HepG2 (cell line): ENCODE data around the gene SYVN1. TPM values are rescaled to one million over a fixed set of nuclear protein-coding genes. Genes with fewer than 3 reads are reported as not detected.
A peak's percentile ranks its signal among the peaks of the same experiment; 100 is the strongest.

Experiments
- ATF7 ChIP-seq, 2 experiments: fragments of 450-650 bp in 1 of 2; sonication (generic) in 1 of 2; formaldehyde crosslinking in 1 of 2; IDR thresholded peaks; 2 replicates each; pipeline versions ENCODE4 v1.4.0 to v1.6.1; 2016 to 2020; ENCODE audit warnings: antibody characterized with exemption in 1 of 2, mild to moderate bottlenecking in 1 of 2, missing genetic modification reagents in 1 of 2
- BHLHE40 ChIP-seq: IDR thresholded peaks from 2 replicates; pipeline ENCODE4 v1.6.1; 2011; ENCODE audit warnings: low read length, improper control_type of control experiment
- DR1 ChIP-seq: sonication (generic); formaldehyde crosslinking; IDR thresholded peaks from 2 replicates; pipeline ENCODE4 v1.8.0; 2021; ENCODE audit warnings: mild to moderate bottlenecking, missing genetic modification reagents, inconsistent platforms
- GZF1 ChIP-seq: sonication (generic); formaldehyde crosslinking; IDR thresholded peaks from 2 replicates; pipeline ENCODE4 v1.5.1; 2020; ENCODE audit warnings: mild to moderate bottlenecking, missing genetic modification reagents
- KAT7 ChIP-seq: IDR thresholded peaks from 2 replicates; pipeline ENCODE4 v1.6.1; 2018; ENCODE audit warnings: borderline replicate concordance, missing compliant biosample characterization
- NR2F2 ChIP-seq: IDR thresholded peaks from 2 replicates; pipeline ENCODE4 v1.6.1; 2012; ENCODE audit warnings: low read depth, inconsistent platforms, borderline replicate concordance
- NR3C1 ChIP-seq: sonication (generic); formaldehyde crosslinking; IDR thresholded peaks from 2 replicates; pipeline ENCODE4 v1.4.0; 2020; ENCODE audit warnings: missing genetic modification reagents
- XBP1 ChIP-seq: sonication (generic); formaldehyde crosslinking; IDR thresholded peaks from 2 replicates; pipeline ENCODE4 v1.5.0; 2020; ENCODE audit warnings: missing genetic modification reagents
- YEATS4 ChIP-seq: sonication (generic); formaldehyde crosslinking; IDR thresholded peaks from 2 replicates; pipeline ENCODE4 v1.4.0; 2020; ENCODE audit warnings: missing genetic modification reagents, borderline replicate concordance
- ZNF12 ChIP-seq: sonication (generic); formaldehyde crosslinking; IDR thresholded peaks from 2 replicates; pipeline ENCODE4 v1.5.0; 2020; ENCODE audit warnings: missing genetic modification reagents
- ZNF547 ChIP-seq: sonication (generic); formaldehyde crosslinking; IDR thresholded peaks from 2 replicates; pipeline ENCODE4 v1.5.1; 2020; ENCODE audit warnings: mild to moderate bottlenecking, missing genetic modification reagents
- ZNF557 ChIP-seq: sonication (generic); formaldehyde crosslinking; IDR thresholded peaks from 2 replicates; pipeline ENCODE4 v1.4.0; 2020; ENCODE audit warnings: missing genetic modification reagents
- ZNF558 ChIP-seq: sonication (generic); formaldehyde crosslinking; IDR thresholded peaks from 2 replicates; pipeline ENCODE4 v1.9.0; 2022; ENCODE audit warnings: mild to moderate bottlenecking, missing genetic modification reagents, borderline replicate concordance
- ZNF564 ChIP-seq: sonication (generic); formaldehyde crosslinking; IDR thresholded peaks from 2 replicates; pipeline ENCODE4 v1.8.1; 2023; ENCODE audit warnings: mild to moderate bottlenecking, missing genetic modification reagents
- ZNF703 ChIP-seq: sonication (generic); formaldehyde crosslinking; IDR thresholded peaks from 2 replicates; pipeline ENCODE4 v1.5.1; 2020; ENCODE audit warnings: missing genetic modification reagents, mild to moderate bottlenecking, moderate library complexity, borderline replicate concordance
- polyA plus RNA-seq, 8 experiments: library from polyadenylated mRNA; depleted of rRNA in 3 of 8; stranded (reverse) in 7 of 8; unstranded in 1 of 8; fragments of >200 nt; fragmentation: Illumina TruSeq in 4 of 8; extraction: Trizol in 4 of 8; gene quantifications; 2 replicates each; pipeline versions ENCODE4 v1.2.1 to v1.2.3, GENCODE V29; 2011 to 2016; ENCODE audit warnings: low read depth in 4 of 8, missing spikeins in 1 of 8, mixed read lengths in 1 of 8; ENCODE audit not compliant: insufficient read depth in 1 of 8
- total RNA-seq, 5 experiments: library from RNA; depleted of rRNA; stranded (reverse); fragments of >200 nt; fragmentation: Illumina TruSeq; extraction: Trizol; gene quantifications; 2 replicates each; pipeline ENCODE4 v1.2.3, GENCODE V29; 2016; ENCODE audit warnings: low read depth in 1 of 5
- TF ChIP-seq, protein P1 (sequence below): sonication (generic); formaldehyde crosslinking; IDR thresholded peaks from 2 replicates; pipeline ENCODE4 v1.4.0; 2020; ENCODE audit warnings: missing genetic modification reagents
- TF ChIP-seq, protein P2 (sequence below): sonication (generic); formaldehyde crosslinking; IDR thresholded peaks from 2 replicates; pipeline ENCODE4 v1.5.0; 2020; ENCODE audit warnings: missing genetic modification reagents
- TF ChIP-seq, protein P3 (sequence below): sonication (generic); formaldehyde crosslinking; IDR thresholded peaks from 2 replicates; pipeline ENCODE4 v1.5.0; 2020; ENCODE audit warnings: missing genetic modification reagents
- TF ChIP-seq, protein P4 (sequence below): sonication (generic); formaldehyde crosslinking; IDR thresholded peaks from 2 replicates; pipeline ENCODE4 v1.4.0; 2020; ENCODE audit warnings: missing genetic modification reagents, low read depth, mild to moderate bottlenecking, borderline replicate concordance
- TF ChIP-seq, protein P5 (sequence below): sonication (generic); formaldehyde crosslinking; conservative IDR thresholded peaks from 2 replicates; pipeline ENCODE4 v1.5.0; 2020; ENCODE audit warnings: missing genetic modification reagents
- TF ChIP-seq, protein P6 (sequence below): sonication (generic); formaldehyde crosslinking; IDR thresholded peaks from 2 replicates; pipeline ENCODE4 v1.4.0; 2020; ENCODE audit warnings: missing genetic modification reagents

The SYVN1 gene
- total and polyA plus RNA-seq, 2 of the 13 experiments (the other 11 are each of a cell fraction or from before 2014, with no cell fraction given), result 10.3 to 22.5 TPM

DNA sequence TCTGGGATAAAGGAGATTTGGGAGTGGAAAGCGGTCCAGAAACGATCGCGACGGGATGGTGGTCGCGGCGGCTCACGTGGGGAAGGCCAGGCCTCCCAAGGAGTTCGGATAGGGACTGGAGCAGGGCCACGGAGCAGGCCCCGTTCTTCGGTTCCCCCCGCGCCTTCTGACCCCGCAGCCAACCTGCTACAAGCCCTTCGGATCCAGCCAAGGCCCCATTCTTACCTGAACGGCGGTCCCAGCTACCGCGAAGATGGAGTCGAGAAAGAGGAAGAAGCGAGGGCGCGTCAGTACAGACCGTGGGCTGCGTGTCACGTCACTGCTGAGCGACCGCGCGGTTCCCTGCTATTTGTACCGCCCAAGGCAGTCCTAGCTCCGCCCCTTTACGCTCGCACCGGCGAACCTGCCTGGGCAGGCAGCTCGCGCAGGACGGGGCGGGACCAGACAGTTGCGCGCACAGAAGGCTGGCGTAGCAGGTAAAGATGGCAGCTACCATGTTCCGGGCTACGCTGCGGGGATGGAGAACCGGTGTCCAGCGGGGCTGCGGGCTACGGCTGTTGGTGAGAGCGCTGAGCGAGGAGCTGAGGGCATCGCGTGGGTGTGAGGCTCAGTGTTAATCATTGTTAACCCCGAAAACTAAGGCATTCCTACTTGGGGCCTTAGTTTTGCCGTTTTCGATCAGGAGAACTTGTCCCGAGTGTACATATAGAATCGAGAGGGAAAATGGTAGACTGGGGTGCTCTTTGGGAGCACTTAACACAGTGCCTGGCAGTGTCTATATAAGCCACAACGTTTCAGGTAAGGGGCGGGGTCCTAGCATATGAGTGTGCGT lies 12.2 kb downstream of the SYVN1 start, which contains the start of the genes FAU and MRPL49 (continued):
- TF ChIP-seq, protein P1, sequence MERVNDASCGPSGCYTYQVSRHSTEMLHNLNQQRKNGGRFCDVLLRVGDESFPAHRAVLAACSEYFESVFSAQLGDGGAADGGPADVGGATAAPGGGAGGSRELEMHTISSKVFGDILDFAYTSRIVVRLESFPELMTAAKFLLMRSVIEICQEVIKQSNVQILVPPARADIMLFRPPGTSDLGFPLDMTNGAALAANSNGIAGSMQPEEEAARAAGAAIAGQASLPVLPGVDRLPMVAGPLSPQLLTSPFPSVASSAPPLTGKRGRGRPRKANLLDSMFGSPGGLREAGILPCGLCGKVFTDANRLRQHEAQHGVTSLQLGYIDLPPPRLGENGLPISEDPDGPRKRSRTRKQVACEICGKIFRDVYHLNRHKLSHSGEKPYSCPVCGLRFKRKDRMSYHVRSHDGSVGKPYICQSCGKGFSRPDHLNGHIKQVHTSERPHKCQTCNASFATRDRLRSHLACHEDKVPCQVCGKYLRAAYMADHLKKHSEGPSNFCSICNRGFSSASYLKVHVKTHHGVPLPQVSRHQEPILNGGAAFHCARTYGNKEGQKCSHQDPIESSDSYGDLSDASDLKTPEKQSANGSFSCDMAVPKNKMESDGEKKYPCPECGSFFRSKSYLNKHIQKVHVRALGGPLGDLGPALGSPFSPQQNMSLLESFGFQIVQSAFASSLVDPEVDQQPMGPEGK (CRISPR knock-in tag), result peak; percentile 42; the same call in 1 of the 2 replicates
- TF ChIP-seq NR2F2 (no peak), BHLHE40 (peak; percentile 13; the same call in 1 of the 2 replicates), ZNF547 (CRISPR knock-in tag) (peak; percentile 54; the same call in 1 of the 2 replicates), ZNF703 (no peak), ZNF12 (CRISPR knock-in tag) (0 out of 2 replicates have a peak, but pooled peaks have one; percentile 23), GZF1 (CRISPR knock-in tag) (peak; percentile 75), ZNF557 (CRISPR knock-in tag) (no peak), ZNF564 (CRISPR knock-in tag) (0 out of 2 replicates have a peak, but pooled peaks have one; percentile 41), YEATS4 (CRISPR knock-in tag) (peak; percentile 70; the same call in 1 of the 2 replicates), XBP1 (CRISPR knock-in tag) (peak; percentile 53; the same call in 1 of the 2 replicates), NR3C1 (CRISPR knock-in tag) (no peak), ZNF558 (CRISPR knock-in tag) (peak; percentile 85; the same call in 1 of the 2 replicates), DR1 (CRISPR knock-in tag) (peak; percentile 99), KAT7 (CRISPR knock-in tag) (peak; percentile 57; the same call in 1 of the 2 replicates), ATF7 (IDR thresholded peaks at IDR 0.05) (no peak), ATF7 (CRISPR knock-in tag; IDR thresholded peaks at IDR 0.05) (0 out of 2 replicates have a peak, but pooled peaks have one; percentile 20)
- TF ChIP-seq, protein P2, sequence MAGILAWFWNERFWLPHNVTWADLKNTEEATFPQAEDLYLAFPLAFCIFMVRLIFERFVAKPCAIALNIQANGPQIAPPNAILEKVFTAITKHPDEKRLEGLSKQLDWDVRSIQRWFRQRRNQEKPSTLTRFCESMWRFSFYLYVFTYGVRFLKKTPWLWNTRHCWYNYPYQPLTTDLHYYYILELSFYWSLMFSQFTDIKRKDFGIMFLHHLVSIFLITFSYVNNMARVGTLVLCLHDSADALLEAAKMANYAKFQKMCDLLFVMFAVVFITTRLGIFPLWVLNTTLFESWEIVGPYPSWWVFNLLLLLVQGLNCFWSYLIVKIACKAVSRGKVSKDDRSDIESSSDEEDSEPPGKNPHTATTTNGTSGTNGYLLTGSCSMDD (CRISPR knock-in tag), result no peak
- TF ChIP-seq, protein P3, sequence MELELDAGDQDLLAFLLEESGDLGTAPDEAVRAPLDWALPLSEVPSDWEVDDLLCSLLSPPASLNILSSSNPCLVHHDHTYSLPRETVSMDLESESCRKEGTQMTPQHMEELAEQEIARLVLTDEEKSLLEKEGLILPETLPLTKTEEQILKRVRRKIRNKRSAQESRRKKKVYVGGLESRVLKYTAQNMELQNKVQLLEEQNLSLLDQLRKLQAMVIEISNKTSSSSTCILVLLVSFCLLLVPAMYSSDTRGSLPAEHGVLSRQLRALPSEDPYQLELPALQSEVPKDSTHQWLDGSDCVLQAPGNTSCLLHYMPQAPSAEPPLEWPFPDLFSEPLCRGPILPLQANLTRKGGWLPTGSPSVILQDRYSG (CRISPR knock-in tag), result no peak
- TF ChIP-seq, protein P4, sequence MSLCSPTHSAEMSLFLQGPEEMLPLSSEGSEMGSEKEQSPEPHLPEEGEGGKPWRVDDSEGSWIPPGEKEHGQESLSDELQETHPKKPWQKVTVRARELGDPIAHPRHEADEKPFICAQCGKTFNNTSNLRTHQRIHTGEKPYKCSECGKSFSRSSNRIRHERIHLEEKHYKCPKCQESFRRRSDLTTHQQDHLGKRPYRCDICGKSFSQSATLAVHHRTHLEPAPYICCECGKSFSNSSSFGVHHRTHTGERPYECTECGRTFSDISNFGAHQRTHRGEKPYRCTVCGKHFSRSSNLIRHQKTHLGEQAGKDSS (CRISPR knock-in tag), result peak; percentile 80; the same call in 1 of the 2 replicates
- TF ChIP-seq, protein P5, sequence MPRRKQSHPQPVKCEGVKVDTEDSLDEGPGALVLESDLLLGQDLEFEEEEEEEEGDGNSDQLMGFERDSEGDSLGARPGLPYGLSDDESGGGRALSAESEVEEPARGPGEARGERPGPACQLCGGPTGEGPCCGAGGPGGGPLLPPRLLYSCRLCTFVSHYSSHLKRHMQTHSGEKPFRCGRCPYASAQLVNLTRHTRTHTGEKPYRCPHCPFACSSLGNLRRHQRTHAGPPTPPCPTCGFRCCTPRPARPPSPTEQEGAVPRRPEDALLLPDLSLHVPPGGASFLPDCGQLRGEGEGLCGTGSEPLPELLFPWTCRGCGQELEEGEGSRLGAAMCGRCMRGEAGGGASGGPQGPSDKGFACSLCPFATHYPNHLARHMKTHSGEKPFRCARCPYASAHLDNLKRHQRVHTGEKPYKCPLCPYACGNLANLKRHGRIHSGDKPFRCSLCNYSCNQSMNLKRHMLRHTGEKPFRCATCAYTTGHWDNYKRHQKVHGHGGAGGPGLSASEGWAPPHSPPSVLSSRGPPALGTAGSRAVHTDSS, result no peak
- TF ChIP-seq, protein P6, sequence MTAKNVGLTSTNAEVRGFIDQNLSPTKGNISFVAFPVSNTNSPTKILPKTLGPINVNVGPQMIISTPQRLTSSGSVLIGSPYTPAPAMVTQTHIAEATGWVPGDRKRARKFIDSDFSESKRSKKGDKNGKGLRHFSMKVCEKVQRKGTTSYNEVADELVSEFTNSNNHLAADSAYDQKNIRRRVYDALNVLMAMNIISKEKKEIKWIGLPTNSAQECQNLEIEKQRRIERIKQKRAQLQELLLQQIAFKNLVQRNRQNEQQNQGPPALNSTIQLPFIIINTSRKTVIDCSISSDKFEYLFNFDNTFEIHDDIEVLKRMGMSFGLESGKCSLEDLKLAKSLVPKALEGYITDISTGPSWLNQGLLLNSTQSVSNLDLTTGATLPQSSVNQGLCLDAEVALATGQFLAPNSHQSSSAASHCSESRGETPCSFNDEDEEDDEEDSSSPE (CRISPR knock-in tag), result peak; percentile 76
